Stomach (tissue), 9 donors: ENCODE results near the gene ARL4A. TPM values are rescaled to one million over a fixed set of nuclear protein-coding genes. Genes with fewer than 3 reads are reported as not detected.

Experiments used
- DNase-seq, 2 donors: peaks; one replicate each; pipeline versions ENCODE4 v3.0.0 to v3.0.0-alpha.2; 2013 to 2019
- H3K27ac ChIP-seq, 5 donors: fragments of 200-600 bp in 4 of 5; sonication (generic) in 4 of 5; one replicate each; pipeline ENCODE4 v1.5.1; 2013 to 2019; ENCODE audit warnings: mild to moderate bottlenecking in 1 of 5, moderate library complexity in 1 of 5
- H3K27me3 ChIP-seq, 3 donors: fragments of 200-600 bp; sonication (generic); one replicate each; pipeline ENCODE4 v1.5.1; 2017 to 2019; ENCODE audit warnings: mixed run types in 1 of 3
- H3K36me3 ChIP-seq, 4 donors: fragments of 200-600 bp; sonication (generic); 1 replicate in 3 of 4; 2 replicates in 1 of 4; pipeline ENCODE4 v1.5.1; 2016 to 2019
- H3K4me1 ChIP-seq, 4 donors: fragments of 200-600 bp; sonication (generic); one replicate each; pipeline ENCODE4 v1.5.1; 2016 to 2019
- H3K4me3 ChIP-seq, 4 donors: fragments of 200-600 bp; sonication (generic) in 3 of 4; one replicate each; pipeline ENCODE4 v1.5.1; 2016 to 2019; ENCODE audit warnings: mild to moderate bottlenecking in 1 of 4
- H3K9me3 ChIP-seq, 4 donors: fragments of 200-600 bp; sonication (generic); one replicate each; pipeline ENCODE4 v1.5.1; 2016 to 2019
- EP300 ChIP-seq: sonication (generic); formaldehyde crosslinking; IDR thresholded peaks from one replicate; pipeline ENCODE4 v1.6.1; 2017; ENCODE audit warnings: antibody characterized with exemption
- POLR2A ChIP-seq, 4 donors: fragments of 450-650 bp; IDR thresholded peaks; one replicate each; pipeline ENCODE4 v1.6.1; 2016; ENCODE audit warnings: antibody characterized with exemption in 4 of 4, control low read depth in 2 of 4, mild to moderate bottlenecking in 1 of 4, moderate library complexity in 1 of 4
- POLR2AphosphoS5 ChIP-seq, 3 donors: sonication (generic); formaldehyde crosslinking; IDR thresholded peaks; one replicate each; pipeline ENCODE4 v1.6.1; 2016; ENCODE audit warnings: antibody characterized with exemption in 3 of 3
- WGBS, 5 donors: extraction: QIAGEN DNeasy Blood & Tissue Kit in 3 of 5; methylation state at CpG; one replicate each; pipeline versions ENCODE4 v1.1.5 to v1.1.7; 2013 to 2018; 5-methylcytosine and 5-hydroxymethylcytosine counted together
- intact Hi-C: fragments of 100-400 bp; cut with DNase I; formaldehyde crosslinking; loops from one replicate; pipeline ENCODE4 v1.15.1; 2023; ENCODE audit warnings: low total_unique reads
- polyA plus RNA-seq, 3 donors: library from polyadenylated mRNA; stranded (reverse); fragments of 200-250 nt; gene quantifications; one replicate each; pipeline ENCODE4 v1.2.3, GENCODE V29; 2013
- total RNA-seq, 5 donors: library from RNA; depleted of rRNA; stranded (reverse); fragments of >200 nt; gene quantifications; one replicate each; pipeline versions ENCODE4 v1.1.0 to v1.2.3, GENCODE V29; 2014 to 2016
- TF ChIP-seq, protein P1 (sequence below), 7 experiments: fragments of 450-650 bp in 4 of 7; fragments of 200-600 bp in 3 of 7; sonication (generic) in 3 of 7; IDR thresholded peaks; one replicate each; pipeline ENCODE4 v1.5.1; 2016 to 2019; ENCODE audit warnings: antibody characterized with exemption in 7 of 7, control low read depth in 2 of 7, mild to moderate bottlenecking in 1 of 7
- donor health status: healthy with polysubstance abuse.
- donor health status: Bipolar disorder and iron deficiency.
- donor health status: healthy.

The ARL4A gene
- total and polyA plus RNA-seq, 8 donors = 1.2 to 55.4 (median 27.7) TPM

DNA sequence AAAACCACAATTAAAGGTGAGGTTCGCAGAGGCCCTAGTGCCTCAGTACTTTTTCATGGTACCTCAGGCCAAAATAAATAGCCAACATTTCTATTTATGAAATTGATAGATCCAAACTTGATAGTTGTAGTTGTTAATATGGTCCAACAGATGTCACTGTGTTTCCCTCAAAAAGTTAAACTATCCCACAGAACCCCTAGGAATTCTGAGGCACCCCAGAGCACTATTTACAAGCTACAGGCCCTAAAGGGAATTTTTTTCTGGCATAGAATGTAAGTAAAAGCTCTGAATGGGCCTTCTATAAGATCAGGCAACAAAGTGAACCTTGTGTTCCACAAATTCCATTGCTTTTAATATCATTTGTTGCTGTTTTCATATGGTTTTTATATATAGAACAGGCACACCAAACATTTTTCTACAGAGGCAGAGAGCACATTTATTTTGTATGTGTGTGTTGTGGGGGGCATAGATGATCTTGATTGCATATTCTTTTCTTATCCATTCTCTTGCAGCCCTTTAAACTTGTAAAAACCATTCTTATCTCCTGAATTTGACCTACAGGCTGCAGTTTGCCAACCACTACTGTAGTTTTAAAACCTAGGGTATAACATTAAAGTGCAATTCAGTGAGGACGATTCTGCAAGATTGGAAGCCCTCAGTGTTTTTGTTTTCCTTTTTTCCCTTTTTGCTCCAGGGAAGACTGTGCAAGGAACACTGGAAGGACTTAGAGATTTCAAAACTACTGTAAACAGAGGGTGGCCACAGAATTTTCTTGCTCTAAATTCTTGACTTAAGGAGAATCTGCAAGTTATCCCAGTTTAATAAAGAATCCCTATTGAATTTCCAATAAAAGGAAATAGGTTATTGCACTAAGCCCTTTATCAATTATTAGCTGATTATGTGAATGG, 3.5 kb upstream of the ARL4A start:
- 22 to 44% (median 37%) methylated on average over 2 of the region's 2 CpGs for WGBS, 5 donors
- no peaks in the 10 kb centered on the region for H3K9me3 ChIP-seq
- intact Hi-C loops = no loop called here
- DNase-seq = peak in 1 of 2 donors; percentile 41
- no peaks in the 10 kb centered on the region for H3K27me3 ChIP-seq
- H3K36me3 ChIP-seq = no peaks in the 10 kb centered on the region
- H3K4me1 ChIP-seq = peaks cover 0 to 14% (median 4%) of the 10 kb centered on the region in 4 donors
- no peak for TF ChIP-seq EP300
- no peak for TF ChIP-seq POLR2A (IDR thresholded peaks at IDR 0.05)
- TF ChIP-seq, protein P1, sequence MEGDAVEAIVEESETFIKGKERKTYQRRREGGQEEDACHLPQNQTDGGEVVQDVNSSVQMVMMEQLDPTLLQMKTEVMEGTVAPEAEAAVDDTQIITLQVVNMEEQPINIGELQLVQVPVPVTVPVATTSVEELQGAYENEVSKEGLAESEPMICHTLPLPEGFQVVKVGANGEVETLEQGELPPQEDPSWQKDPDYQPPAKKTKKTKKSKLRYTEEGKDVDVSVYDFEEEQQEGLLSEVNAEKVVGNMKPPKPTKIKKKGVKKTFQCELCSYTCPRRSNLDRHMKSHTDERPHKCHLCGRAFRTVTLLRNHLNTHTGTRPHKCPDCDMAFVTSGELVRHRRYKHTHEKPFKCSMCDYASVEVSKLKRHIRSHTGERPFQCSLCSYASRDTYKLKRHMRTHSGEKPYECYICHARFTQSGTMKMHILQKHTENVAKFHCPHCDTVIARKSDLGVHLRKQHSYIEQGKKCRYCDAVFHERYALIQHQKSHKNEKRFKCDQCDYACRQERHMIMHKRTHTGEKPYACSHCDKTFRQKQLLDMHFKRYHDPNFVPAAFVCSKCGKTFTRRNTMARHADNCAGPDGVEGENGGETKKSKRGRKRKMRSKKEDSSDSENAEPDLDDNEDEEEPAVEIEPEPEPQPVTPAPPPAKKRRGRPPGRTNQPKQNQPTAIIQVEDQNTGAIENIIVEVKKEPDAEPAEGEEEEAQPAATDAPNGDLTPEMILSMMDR (IDR thresholded peaks at IDR 0.05) = peak in 2 of 7 experiments; percentile 15 to 33
- no peak for TF ChIP-seq POLR2AphosphoS5 (IDR thresholded peaks at IDR 0.05)
- H3K4me3 ChIP-seq = no peak overlapping the region
- no peak overlapping the region for H3K27ac ChIP-seq

DNA sequence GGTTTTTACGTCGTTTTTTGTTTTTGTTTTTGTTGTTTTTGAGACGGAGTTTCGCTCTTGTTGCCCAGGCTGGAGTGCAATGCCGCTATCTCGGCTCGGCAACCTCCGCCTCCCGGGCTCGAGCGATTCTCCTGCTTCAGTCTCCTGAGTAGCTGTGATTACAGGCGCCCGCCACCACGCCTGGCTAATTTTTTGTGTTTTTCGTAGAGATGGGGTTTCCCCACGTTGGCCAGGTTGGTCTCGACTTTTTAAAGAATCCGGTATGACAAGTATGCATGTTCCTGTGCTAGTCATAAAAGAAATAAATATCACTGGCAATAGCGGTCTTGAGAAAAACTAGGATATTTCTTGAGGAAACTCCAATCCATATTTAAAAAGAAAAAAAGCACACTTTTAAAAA, 2.7 kb upstream of the ARL4A start:
- H3K27me3 ChIP-seq = no peaks in the 10 kb centered on the region
- no peak overlapping the region for H3K27ac ChIP-seq
- no peaks in the 10 kb centered on the region for H3K9me3 ChIP-seq
- DNase-seq = no peak
- 92 to 96% (median 94%) methylated on average over 19 of the region's 19 CpGs for WGBS, 5 donors
- intact Hi-C loops = no loop called here
- no peaks in the 10 kb centered on the region for H3K36me3 ChIP-seq
- peaks cover 0 to 20% (median 8%) of the 10 kb centered on the region in 4 donors for H3K4me1 ChIP-seq
- H3K4me3 ChIP-seq = no peak overlapping the region
- TF ChIP-seq POLR2AphosphoS5 (IDR thresholded peaks at IDR 0.05) (no peak), EP300 (no peak), POLR2A (IDR thresholded peaks at IDR 0.05) (no peak)
- TF ChIP-seq, protein P1 (IDR thresholded peaks at IDR 0.05) = no peak

DNA sequence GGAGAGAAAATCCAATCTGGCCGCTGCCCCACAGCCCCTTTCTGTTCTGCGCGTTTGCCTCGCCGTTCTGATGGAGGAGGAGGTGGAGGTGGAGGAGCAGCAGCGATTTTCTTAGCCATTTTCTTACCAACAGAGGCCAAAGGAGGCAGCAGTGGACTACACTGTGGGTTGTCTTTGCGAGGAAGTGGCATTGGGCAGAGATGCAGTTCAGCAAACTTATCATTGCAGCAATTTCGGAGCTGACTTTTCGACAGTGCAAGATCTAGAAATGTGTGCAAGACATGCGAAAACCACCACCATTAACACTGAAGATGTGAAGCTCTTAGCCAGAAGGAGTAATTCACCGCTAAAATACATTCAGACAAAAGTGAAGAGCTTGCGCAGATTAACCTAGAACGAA, 1.9 kb upstream of the ARL4A start:
- peak in 1 of 2 donors; percentile 61 for DNase-seq
- H3K4me1 ChIP-seq = peaks cover 0 to 27% (median 14%) of the 10 kb centered on the region in 4 donors
- H3K36me3 ChIP-seq = no peaks in the 10 kb centered on the region
- no peak for TF ChIP-seq POLR2A (IDR thresholded peaks at IDR 0.05)
- TF ChIP-seq, protein P1 (IDR thresholded peaks at IDR 0.05) = no peak
- no peak for TF ChIP-seq POLR2AphosphoS5 (IDR thresholded peaks at IDR 0.05)
- TF ChIP-seq EP300 = no peak
- intact Hi-C loops = no loop called here
- no peaks in the 10 kb centered on the region for H3K9me3 ChIP-seq
- no peaks in the 10 kb centered on the region for H3K27me3 ChIP-seq
- no peak overlapping the region for H3K4me3 ChIP-seq
- H3K27ac ChIP-seq = peak overlapping the region in 3 of 5 donors; percentile 88 to 97 (median 93)
- WGBS, 5 donors = 81 to 89% (median 86%) methylated on average over 13 of the region's 13 CpGs

DNA sequence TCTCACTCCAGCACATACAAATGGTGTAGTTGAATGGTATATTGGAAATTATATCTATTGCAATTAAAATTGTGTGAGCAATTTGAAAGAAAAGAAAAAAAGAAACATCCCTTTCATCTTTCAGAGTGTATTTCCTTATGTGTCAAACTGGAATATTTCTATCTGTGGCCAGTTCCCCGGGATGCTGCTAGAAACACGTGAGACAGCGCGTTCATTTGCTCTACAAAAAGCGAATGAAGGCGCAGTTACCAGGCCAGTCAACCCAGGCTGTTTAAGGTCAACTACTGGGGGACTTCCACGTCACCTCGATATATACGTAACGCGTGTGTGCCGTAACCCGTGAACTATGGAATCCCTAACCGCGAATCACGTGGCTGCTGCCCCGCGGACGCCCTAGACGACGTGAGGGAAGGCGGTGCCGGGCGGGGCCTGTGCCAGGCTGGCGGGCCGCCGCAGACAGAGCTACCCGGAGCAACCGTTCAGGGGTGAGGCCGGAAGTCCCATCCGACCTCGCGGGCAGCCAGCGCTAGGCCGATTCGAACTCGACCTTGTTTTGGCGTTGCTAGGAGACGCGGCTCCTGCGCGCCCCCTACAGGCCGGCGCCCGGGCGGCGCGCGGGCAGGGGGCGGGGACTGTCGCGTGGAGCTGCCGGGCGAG, 1.1 kb upstream of the ARL4A start:
- Histone ChIP-seq H3K27me3 (no peaks in the 10 kb centered on the region), H3K36me3 (no peaks in the 10 kb centered on the region), H3K27ac (peak overlapping the region; percentile 88 to 97 (median 95)), H3K4me1 (peaks cover 0 to 33% (median 18%) of the 10 kb centered on the region in 4 donors), H3K4me3 (peak overlapping the region; percentile 64 to 97 (median 86)), H3K9me3 (no peaks in the 10 kb centered on the region)
- DNase-seq = peak; percentile 92 to 98
- intact Hi-C loops = no loop called here
- TF ChIP-seq, protein P1 (IDR thresholded peaks at IDR 0.05) = peak in 5 of 7 experiments; percentile 67 to 96 (median 93)
- TF ChIP-seq POLR2AphosphoS5 (IDR thresholded peaks at IDR 0.05) = peak; percentile 57 to 89 (median 69)
- no peak for TF ChIP-seq POLR2A (IDR thresholded peaks at IDR 0.05)
- peak; percentile 55 for TF ChIP-seq EP300
- 3 to 12% (median 6%) methylated on average over 24 to 54 of the region's 54 CpGs for WGBS, 5 donors
